ENCODE results near the gene FOXP1. TPM values are rescaled to one million over a fixed set of nuclear protein-coding genes. Genes with fewer than 3 reads are reported as not detected.

Gene FOXP1
- total and polyA plus RNA-seq, 9 of the 15 experiments (the other 6 are each of a cell fraction or from before 2014, with no cell fraction given): 7.7 to 34.5 (median 13.7) TPM

GRCh38 chr3:71145954-71146353, 437.6 kb downstream of the FOXP1 start:
- FAIRE-seq: no peak
- in situ Hi-C loops (cut with MboI): no loop called here
- Histone ChIP-seq H3K36me3 (ENCODE audit: control insufficient read depth, insufficient read depth, low read length) (no peaks in the 10 kb centered on the region), H3K4me1 (replicated peaks in 1 of 2; ENCODE audit: control insufficient read depth in 2 of 2, insufficient read depth in 2 of 2, low read length in 2 of 2) (peaks cover 2 to 5% of the 10 kb centered on the region in 2 experiments), H4K20me1 (replicated peaks; ENCODE audit: control insufficient read depth, insufficient read depth, low read length) (no peaks in the 10 kb centered on the region), H2AFZ (ENCODE audit: low read depth, low read length) (no peak overlapping the region), H3K9me1 (ENCODE audit: control insufficient read depth, insufficient read depth, low read length) (no peaks in the 10 kb centered on the region), H3K27ac (ENCODE audit: extremely low read depth, low read depth, low read length) (no peak overlapping the region), H3K9me3 (replicated peaks; ENCODE audit: control insufficient read depth, insufficient read depth, low read depth, low read length) (no peaks in the 10 kb centered on the region), H3K4me3 (no peak overlapping the region), H3K27me3 (ENCODE audit: control insufficient read depth in 2 of 2, insufficient read depth in 2 of 2, low read length in 2 of 2) (no peaks in the 10 kb centered on the region), H3K9ac (ENCODE audit: insufficient read depth in 1 of 2, low read depth in 2 of 2, low read length in 2 of 2) (no peak overlapping the region), H3K4me2 (ENCODE audit: insufficient read depth, low read length) (no peak overlapping the region), H3K79me2 (ENCODE audit: control insufficient read depth, insufficient read depth, low read length) (no peaks in the 10 kb centered on the region)
- WGBS (ENCODE audit: insufficient coverage, low coverage, missing lambda C conversion rate): 57% methylated on average over 4 of the region's 4 CpGs
- intact Hi-C loops (cut with micrococcal nuclease): no loop called here
- BruUV-seq (replicated peaks): no TSS peak
- DNase-seq (ENCODE audit: extremely low read depth in 1 of 4, low spot score in 3 of 4): no peak
- CTCF ChIA-PET (ENCODE audit: low intra/inter-chr PET ratio): no interaction called here
- no peak for ATAC-seq
- POLR2A ChIA-PET: no interaction called here
- TF ChIP-seq NFRKB (IDR thresholded peaks at IDR 0.05; ENCODE audit: low read depth): no peak
- TF ChIP-seq BRD9 (IDR thresholded peaks at IDR 0.05; ENCODE audit: low read depth, partially characterized antibody): no peak
- TF ChIP-seq FOXM1 (IDR thresholded peaks at IDR 0.05; ENCODE audit: low read depth): no peak
- no peak for TF ChIP-seq FOXM1 (CRISPR knock-in tag; IDR thresholded peaks at IDR 0.05; ENCODE audit: low read depth)
- no peak for TF ChIP-seq ZNF717 (CRISPR knock-in tag; IDR thresholded peaks at IDR 0.05)
- TF ChIP-seq SMARCA5 (IDR thresholded peaks at IDR 0.05): no peak
- no peak for TF ChIP-seq SRSF1 (IDR thresholded peaks at IDR 0.05; ENCODE audit: low read depth, low read length)
- no peak for TF ChIP-seq PCBP1 (IDR thresholded peaks at IDR 0.05; ENCODE audit: low read depth, low read length, poor library complexity, severe bottlenecking)
- TF ChIP-seq LCOR (CRISPR knock-in tag; IDR thresholded peaks at IDR 0.05): no peak
- no peak for TF ChIP-seq IRF2 (CRISPR knock-in tag; IDR thresholded peaks at IDR 0.05)
- no peak for TF ChIP-seq ELF2 (CRISPR knock-in tag; IDR thresholded peaks at IDR 0.05)
- TF ChIP-seq RB1 (IDR thresholded peaks at IDR 0.05; ENCODE audit: low read depth): no peak
- no peak for TF ChIP-seq ETS1 (conservative IDR thresholded peaks at IDR 0.05; ENCODE audit: control insufficient read depth, low read depth, low read length)
- TF ChIP-seq ZNF740 (CRISPR knock-in tag; IDR thresholded peaks at IDR 0.05): no peak
- TF ChIP-seq ZNF740 (tag; IDR thresholded peaks at IDR 0.05): no peak
- TF ChIP-seq ZNF76 (CRISPR knock-in tag; IDR thresholded peaks at IDR 0.05; ENCODE audit: borderline replicate concordance): no peak
- no peak for TF ChIP-seq RBM22 (IDR thresholded peaks at IDR 0.05; ENCODE audit: low read depth, low read length, poor library complexity, severe bottlenecking)
- no peak for TF ChIP-seq CXXC5 (CRISPR knock-in tag; IDR thresholded peaks at IDR 0.05)
